ENCODE measurements around the gene ATRN.
A peak's percentile ranks its signal among the peaks of the same experiment; 100 is the strongest.
"Not testable (repeated sequence)": the region's sequence is repeated elsewhere in the genome, so short reads cannot be mapped to it uniquely, and the experiment has no call there.

The ATRN gene

GRCh38 chr20:3614466-3614865 is 143.6 kb downstream of the ATRN start:
- intact Hi-C loops (cut with DNase I) = no loop called here
- no peak for DNase-seq

- intact Hi-C loops (cut with DNase I); DNase-seq: not testable (repeated sequence)
Measured at GRCh38 chr20:3615171-3615840, 144.5 kb downstream of the ATRN start.

GRCh38 chr20:3616250-3616649 is 145.4 kb downstream of the ATRN start:
- no peak for DNase-seq
- intact Hi-C loops (cut with DNase I) = no loop called here

DNA sequence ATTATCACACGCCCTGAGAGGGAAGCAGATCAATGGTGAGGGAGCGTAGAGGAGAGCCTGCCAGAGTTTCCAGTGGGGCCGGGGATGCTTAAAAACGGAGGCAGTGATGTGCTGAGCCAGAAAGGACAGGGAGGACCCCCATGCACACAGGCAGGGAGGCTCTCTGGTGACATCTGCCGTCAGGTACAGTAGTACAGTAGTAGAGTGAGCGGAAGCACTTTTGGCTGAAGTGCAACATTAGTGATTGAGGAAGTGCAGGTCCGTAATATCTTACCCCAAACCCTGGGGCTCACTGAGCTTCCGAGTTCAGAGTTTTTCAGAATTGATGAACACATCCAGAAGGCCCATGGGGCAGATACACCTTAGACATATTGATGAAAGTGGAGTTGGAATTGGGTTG is 150.3 kb downstream of the ATRN start:
- no peak for DNase-seq
- intact Hi-C loops (cut with DNase I) = no loop called here

DNA sequence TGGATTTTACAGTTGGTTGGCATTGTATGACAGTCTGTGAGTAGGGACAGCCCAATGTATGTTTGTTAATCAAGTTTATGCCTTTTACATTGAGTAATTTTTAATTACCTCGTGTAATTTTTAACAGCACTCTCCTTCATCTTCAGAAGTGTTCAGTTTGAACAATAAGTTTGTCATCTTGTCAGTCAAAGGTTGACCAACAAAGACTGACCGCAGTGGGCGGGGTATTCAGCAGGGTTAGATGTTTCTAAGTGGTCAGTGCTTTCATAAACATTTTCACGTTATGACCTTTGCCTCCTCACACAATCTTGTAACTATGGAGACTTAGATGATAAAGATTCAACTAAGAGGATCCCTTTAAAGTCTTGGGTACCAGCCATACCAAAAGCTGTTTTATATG is 151.6 kb downstream of the ATRN start:
- intact Hi-C loops (cut with DNase I) = no loop called here
- no peak for DNase-seq

DNA sequence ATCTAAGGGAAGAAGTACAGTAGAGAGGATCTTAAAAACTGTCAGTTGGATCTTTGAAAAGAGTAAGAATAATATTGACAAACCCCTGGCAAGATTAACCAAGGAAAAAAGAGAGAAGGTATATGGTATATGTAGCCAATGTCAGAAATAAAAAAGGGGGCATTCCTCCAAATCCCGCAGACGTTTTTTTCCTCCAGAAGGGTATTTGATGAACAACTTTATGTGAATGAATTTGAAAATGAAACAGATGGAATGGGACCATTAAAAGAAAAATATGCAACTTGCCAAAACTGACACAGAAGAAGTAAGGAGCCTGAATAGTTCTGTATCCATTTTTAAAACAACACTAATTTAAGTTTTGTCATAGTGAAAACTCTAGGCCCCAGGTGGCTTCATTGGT is 156.7 kb downstream of the ATRN start:
- no peak for DNase-seq
- intact Hi-C loops (cut with DNase I) = no loop called here

DNA sequence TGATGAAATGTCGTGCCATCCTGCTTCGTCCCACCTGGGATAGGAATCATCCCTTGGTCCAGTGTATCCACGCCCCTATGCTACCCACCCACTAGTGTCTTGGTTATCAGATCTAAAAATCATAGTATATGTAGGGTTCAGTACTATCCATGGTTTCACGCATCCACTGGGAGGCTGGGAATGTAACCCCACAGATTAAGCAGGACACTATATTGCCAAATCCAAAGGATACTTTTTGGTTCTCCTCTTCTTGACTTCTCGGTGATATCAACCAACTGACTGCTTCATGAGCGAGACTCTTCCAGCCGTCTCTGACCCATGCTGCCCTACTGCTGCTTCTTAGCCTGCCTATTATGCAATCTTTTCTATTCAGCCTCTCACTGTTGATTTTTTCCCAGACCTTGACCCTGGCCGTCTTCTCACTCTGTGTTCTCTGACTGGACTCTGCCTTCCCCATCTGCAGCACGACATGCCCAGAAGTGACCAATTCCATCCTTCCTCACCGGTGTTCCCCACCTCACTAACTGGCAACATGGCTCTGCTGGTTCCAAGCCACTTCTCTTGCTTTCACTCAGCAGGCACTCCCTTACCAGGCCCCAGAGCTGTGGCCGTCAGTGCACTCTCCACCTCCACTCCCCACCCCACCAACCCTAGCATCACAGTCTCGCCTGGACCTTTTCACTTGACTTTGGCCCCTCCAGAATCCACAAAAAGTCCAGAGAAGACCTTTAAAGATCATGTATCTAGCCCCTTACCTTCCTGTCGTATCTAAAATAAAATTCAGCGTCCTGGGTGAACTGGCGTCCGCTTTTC is 157.9 kb downstream of the ATRN start:
- intact Hi-C loops (cut with DNase I) = no loop called here
- no peak for DNase-seq

DNA sequence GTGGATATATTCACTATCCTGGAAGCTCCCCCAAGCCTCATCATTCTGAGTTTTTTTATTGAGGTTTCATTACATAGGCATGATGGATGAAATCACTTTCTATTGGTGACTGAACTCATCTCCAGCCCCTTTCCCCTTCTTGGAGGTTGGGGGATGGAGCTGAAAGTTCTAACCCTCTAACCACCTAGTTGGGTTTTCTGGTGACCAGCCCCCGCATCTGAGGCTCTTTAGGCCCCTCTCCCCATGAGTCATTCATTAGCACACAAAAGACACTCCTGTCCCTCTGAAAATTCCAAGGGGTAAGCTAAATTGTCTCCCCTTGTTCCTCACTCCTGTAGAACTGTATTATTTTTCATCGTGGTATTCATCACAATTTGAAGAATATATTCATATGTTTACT is 159.1 kb downstream of the ATRN start:
- intact Hi-C loops (cut with DNase I) = no loop called here
- DNase-seq = no peak

- intact Hi-C loops (cut with DNase I) = no loop called here
- no peak for DNase-seq
Measured at GRCh38 chr20:3630429-3630828, 159.6 kb downstream of the ATRN start.

- intact Hi-C loops (cut with DNase I) = no loop called here
- DNase-seq = no peak
Measured at GRCh38 chr20:3631534-3631933, 160.7 kb downstream of the ATRN start.

DNA sequence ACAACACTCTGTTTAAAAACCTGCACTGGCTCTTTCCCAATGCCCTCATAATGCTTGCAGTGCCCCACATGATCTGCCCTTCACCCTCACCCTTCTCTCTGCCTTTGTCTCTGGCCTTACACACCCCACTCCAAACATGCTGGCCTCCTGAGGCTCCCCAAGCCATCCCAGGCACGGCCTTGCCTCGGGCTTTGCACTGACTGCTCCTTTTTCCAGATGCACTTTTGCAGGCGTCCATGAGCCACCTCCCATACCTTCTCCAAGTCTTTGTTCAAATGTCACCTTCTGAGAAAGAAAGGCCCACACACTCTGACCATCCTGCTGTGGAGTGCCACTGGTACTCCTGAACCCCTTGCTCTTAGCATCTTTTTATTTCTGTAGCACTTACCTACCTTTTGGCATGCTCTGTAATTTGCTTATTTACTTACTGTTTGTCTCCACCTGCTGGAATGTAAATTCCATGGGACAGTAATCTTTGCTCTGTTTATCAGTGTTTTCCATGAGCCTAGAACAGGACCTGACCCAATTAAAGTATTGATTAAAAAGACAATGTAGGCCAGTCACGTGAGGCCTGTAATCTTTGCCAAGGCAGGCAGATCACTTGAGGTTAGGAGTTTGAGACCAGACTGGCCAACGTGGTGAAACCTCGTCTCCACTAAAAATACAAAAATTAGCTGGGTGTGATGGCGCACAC is 161.6 kb downstream of the ATRN start:
- intact Hi-C loops (cut with DNase I) = no loop called here
- DNase-seq = no peak

DNA sequence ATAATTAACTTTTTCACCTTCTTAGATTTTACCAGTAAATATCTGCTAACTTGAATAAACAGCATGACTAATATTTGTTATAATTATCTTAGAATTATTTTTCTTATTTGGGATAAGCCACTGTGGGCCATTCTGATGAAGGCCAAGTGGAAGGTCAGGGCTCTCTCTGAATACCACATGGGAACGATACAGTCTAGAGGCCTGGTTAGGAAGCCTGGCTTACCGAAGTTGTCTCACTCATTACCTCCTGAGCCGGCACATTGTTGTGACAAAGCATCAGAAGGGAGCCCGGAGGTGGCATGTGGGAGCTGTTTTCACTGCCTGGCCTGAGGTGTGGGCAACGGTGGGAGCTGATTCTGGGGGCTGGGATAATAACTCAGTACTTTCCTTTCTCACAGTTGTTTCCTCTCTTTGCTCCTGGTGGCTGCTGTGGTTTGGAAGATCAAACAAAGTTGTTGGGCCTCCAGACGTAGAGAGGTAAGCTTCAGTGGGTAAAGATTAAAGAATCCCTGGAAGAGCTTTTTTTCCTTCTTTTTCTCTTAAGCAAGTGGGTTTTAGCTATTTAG is 163.2 kb downstream of the ATRN start:
- no peak for DNase-seq
- intact Hi-C loops (cut with DNase I) = no loop called here

DNA sequence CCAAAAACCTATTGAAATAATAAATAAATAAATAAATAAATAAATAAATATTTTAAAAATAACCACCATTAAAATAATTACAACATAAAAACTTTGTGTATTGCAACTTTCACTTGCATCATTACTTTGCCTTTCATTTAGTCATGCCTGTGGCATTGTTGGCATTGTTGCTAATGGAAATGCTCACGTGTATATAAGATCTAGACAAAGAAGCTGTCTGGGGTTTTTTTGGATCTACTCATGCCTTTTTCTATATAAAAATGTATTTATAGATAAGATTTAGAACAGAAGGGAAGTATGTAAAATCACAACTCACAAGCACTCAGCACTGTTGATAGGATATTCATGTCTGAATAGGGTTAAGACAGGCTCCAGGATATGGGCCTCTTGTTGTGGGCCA is 164.5 kb downstream of the ATRN start:
- no peak for DNase-seq
- intact Hi-C loops (cut with DNase I) = no loop called here

DNA sequence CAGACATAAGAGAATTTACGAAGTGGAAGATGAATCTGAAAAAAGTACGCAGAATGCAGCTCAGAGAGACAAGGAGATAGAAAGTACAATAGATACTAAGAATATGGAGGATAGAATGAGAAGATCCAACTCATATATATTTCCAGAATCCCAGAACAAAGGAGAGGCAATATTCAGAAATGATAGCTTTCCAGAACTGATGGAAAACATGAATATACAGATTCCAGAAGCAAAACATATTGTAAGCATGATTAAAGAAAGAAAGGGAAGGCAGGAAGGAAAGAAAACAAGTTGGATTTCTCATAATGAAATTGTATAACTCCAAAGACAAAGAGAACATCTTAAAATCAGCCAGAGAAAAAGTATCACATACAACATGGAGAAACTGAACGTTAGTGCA is 169.4 kb downstream of the ATRN start:
- no peak for DNase-seq
- intact Hi-C loops (cut with DNase I) = no loop called here

DNA sequence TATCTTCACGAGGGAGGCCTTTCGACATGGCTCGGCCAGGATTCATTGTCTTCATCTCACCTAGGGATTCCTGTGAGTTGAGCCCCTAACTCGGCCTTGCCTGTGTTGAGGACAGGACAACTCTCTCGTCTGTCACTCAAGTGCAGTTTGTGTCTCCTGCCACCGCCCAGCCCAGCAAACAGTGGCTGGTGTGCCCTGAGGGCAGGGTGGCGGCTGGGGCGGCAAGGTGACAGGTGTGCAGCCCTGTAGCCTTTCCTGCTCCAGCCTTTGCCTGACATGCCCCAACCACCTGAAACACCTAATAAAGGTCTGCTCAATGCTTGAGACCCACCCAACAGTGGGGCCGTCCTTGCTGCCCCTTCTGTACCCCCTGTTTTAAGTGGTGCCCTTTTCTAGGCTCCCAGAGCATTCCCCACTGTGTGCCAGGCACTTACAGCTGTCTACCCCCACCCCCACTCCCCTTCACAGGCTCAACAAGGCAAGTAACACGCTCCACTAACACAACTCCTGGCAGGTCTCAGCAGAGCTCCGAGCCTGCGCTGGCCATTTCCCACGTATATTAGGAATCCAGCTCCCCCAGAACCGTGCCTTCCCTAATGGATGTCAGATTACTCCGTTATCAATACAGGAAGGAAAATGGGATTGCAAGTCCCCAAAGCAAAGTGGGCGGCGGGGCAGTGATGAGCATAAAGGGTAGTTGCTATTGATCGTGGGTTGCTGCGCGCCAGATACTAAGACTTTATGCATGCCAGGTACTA is 174.7 kb downstream of the ATRN start:
- intact Hi-C loops (cut with DNase I) = no loop called here
- DNase-seq = peak in 2 of 10 donors; percentile 2 to 51

GRCh38 chr20:3646067-3646440 is 175.2 kb downstream of the ATRN start:
- intact Hi-C loops (cut with DNase I) = no loop called here
- DNase-seq = no peak

GRCh38 chr20:3646651-3647050 is 175.8 kb downstream of the ATRN start:
- DNase-seq = peak in 1 of 10 donors; percentile 81
- intact Hi-C loops (cut with DNase I) = no loop called here

DNA sequence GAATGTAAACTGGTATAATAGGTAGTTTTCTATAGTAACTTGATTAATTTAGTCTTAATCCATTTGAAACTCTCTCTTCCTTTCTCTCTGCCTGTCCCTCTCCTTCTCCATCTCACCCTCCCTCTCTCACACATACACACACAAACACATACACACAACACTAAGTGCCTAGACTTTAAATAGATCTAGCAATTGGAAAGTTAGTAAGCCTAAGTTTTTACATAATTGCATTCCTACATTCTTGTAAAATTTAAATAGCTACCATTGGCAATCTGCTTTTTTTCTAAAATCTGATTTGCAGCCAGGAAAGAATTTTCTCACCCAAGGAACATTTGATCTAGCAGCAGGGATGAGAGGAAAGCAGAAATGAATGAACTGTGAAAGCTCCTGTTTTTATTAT is 176.7 kb downstream of the ATRN start:
- intact Hi-C loops (cut with DNase I) = no loop called here
- no peak for DNase-seq

GRCh38 chr20:3648951-3649350 is 178.1 kb downstream of the ATRN start:
- DNase-seq = peak in 2 of 10 donors; percentile 6 to 76
- intact Hi-C loops (cut with DNase I) = no loop called here

DNA sequence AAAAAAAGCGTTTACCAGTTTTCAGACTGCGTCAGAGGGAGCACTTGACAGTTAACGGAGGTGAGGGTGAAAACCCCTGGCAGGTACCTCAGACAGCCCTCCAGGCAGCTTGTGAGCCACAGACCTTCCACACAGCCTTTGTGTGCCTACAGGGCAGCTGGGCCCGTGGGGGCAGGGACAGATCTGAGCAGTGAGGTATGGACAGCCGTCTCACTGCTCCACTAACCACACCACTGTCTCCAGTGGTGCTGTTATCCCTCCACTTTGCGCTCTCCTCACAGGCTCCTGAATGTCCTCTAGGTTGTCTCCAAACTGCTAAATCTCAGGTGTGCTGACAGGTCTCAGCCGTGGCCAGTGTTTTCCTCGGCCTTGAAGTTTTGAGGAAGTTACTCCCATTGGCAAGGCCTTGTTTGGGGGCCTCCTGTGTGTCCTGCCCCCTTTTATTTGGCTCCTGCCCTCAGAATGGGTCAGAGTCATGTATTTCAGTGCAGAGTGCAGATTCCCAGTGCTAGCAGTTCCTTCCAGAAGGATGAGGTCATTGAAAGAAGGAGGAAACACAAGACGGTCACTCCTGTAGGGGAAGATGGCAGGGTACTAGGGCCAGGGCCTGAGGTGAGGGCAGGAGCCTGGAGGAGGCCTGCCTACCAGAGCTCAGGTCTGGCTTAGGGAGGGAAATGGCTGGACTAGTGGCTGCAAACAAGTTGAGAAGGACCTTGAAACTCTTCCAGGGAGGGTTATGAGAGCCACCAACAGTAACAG is 180.6 kb downstream of the ATRN start:
- DNase-seq = peak in 2 of 10 donors; percentile 2 to 57
- intact Hi-C loops (cut with DNase I) = no loop called here

All from posterior cingulate gyrus (tissue), 11 donors.